PC-3 (cell line): Measurements from ENCODE around the gene SHE. TPM values are rescaled to one million over a fixed set of nuclear protein-coding genes. Genes with fewer than 3 reads are reported as not detected.

ENCODE experiments used
- ATAC-seq: fragments of 200-7000 bp; cut with Tn5 transposase; 2 replicates; pipeline ENCODE4 v1.9.1; 2020; ENCODE audit warnings: mild to moderate bottlenecking, moderate library complexity
- BruUV-seq: library from RNA; stranded (reverse); fragments of 400-500 nt; replicated peaks from 2 replicates; lab custom pipeline; 2021; lab: Mats Ljungman, UMichigan
- CTCF ChIA-PET: fragments of 300-600 bp; sonication (Branson Sonifier 250); formaldehyde crosslinking; loops from one replicate; lab custom pipeline; 2022; ENCODE audit warnings: antibody characterized with exemption; lab: Charles Lee
- POLR2A ChIA-PET: fragments of 300-600 bp; sonication (Branson Sonifier 250); formaldehyde crosslinking; loops from one replicate; lab custom pipeline; 2022; ENCODE audit warnings: antibody characterized with exemption; ENCODE audit not compliant: unreplicated experiment; lab: Charles Lee
- DNase-seq: peaks from one replicate; pipeline ENCODE4 v3.0.0-alpha.2; 2015
- H2AFZ ChIP-seq: fragments of 300-600 bp; sonication (generic); 2 replicates; pipeline ENCODE4 v1.6.0; 2016; ENCODE audit warnings: antibody characterized with exemption, low read length
- H3F3A ChIP-seq: fragments of 300-600 bp; sonication (generic); one replicate; pipeline ENCODE4 v1.6.0; 2017; ENCODE audit warnings: antibody characterized with exemption, low read length, control low read depth, mild to moderate bottlenecking; ENCODE audit not compliant: unreplicated experiment
- H3K27ac ChIP-seq: fragments of 300-600 bp; sonication (generic); 2 replicates; pipeline ENCODE4 v1.5.1; 2016; ENCODE audit warnings: mild to moderate bottlenecking, low read length
- H3K27me3 ChIP-seq: fragments of 300-600 bp; sonication (generic); 2 replicates; pipeline ENCODE4 v1.6.1; 2016; ENCODE audit warnings: low read length, mixed read lengths
- H3K36me3 ChIP-seq: fragments of 300-600 bp; sonication (generic); 2 replicates; pipeline ENCODE4 v1.6.1; 2016; ENCODE audit warnings: low read depth, mixed run types, low read length, mixed read lengths
- H3K4me1 ChIP-seq: fragments of 300-600 bp; sonication (generic); 2 replicates; pipeline ENCODE4 v1.5.1; 2016; ENCODE audit warnings: low read length; ENCODE audit not compliant: insufficient read depth
- H3K4me2 ChIP-seq: fragments of 300-600 bp; sonication (generic); 2 replicates; pipeline ENCODE4 v1.6.0; 2016; ENCODE audit warnings: low read length
- H3K4me3 ChIP-seq: fragments of 300-600 bp; sonication (generic); 2 replicates; pipeline ENCODE4 v1.5.1; 2016; ENCODE audit warnings: mild to moderate bottlenecking, low read length, mixed read lengths
- H3K79me2 ChIP-seq: fragments of 300-600 bp; sonication (generic); 2 replicates; pipeline ENCODE4 v1.6.1; 2017; ENCODE audit warnings: low read length, mixed read lengths
- H3K9ac ChIP-seq: fragments of 300-600 bp; sonication (generic); 2 replicates; pipeline ENCODE4 v1.6.0; 2016; ENCODE audit warnings: mild to moderate bottlenecking, low read length
- H3K9me2 ChIP-seq: fragments of 300-600 bp; sonication (generic); replicated peaks from 2 replicates; pipeline ENCODE4 v1.6.1; 2016; ENCODE audit warnings: mixed run types, low read length, mixed read lengths
- H3K9me3 ChIP-seq: fragments of 300-600 bp; sonication (generic); 2 replicates; pipeline ENCODE4 v1.6.1; 2016; ENCODE audit warnings: low read length, mixed read lengths
- H4K20me1 ChIP-seq: fragments of 300-600 bp; sonication (generic); 2 replicates; pipeline ENCODE4 v1.6.1; 2016; ENCODE audit warnings: low read length, mixed read lengths
- EZH2 ChIP-seq: fragments of 300-600 bp; sonication (generic); IDR thresholded peaks from one replicate; pipeline ENCODE4 v1.6.1; 2017; ENCODE audit warnings: antibody characterized with exemption, mild to moderate bottlenecking, low read length; ENCODE audit not compliant: unreplicated experiment
- EZH2phosphoT487 ChIP-seq: fragments of 300-600 bp; sonication (generic); IDR thresholded peaks from 2 replicates; pipeline ENCODE4 v1.6.1; 2018; ENCODE audit warnings: mild to moderate bottlenecking, antibody characterized with exemption, low read length, borderline replicate concordance
- intact Hi-C: fragments of 100-400 bp; cut with micrococcal nuclease; formaldehyde crosslinking; loops from 2 replicates; pipeline ENCODE4 v1.9.0; 2023
- total RNA-seq: library from RNA; depleted of rRNA; stranded (reverse); fragments of >200 nt; gene quantifications from 2 replicates; pipeline ENCODE4 v1.2.3, GENCODE V29; 2014
- TF ChIP-seq, protein P1 (sequence below): fragments of 300-600 bp; sonication (generic); conservative IDR thresholded peaks from 2 replicates; pipeline ENCODE4 v1.5.1; 2017; ENCODE audit warnings: antibody characterized with exemption, low read depth, mild to moderate bottlenecking, low read length

SHE gene
- total RNA-seq, 1 experiment from 2014 or later: not detected

DNA sequence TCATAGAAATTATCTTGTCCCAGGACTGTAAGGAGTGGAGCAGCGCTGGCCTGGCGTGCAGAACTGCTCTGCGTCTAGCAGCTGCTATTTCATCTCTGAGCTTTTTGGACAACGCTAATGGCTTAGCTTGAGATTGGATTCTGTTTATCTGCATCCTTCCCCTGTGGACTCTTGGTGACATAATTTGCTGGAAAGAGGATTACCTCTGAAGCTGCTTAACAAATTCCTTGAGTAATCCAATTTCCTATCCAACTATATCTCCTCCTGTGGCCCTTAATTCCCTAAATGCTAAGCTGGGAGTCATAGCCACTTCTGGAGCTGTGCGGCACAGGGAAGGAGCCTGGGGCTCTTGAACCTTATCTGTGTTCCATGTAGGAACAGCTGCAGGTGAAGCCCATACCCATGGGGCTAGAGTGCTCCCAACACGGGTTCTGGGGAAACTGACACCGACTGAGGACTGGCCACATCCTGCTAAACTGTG lies 53.8 kb downstream of the SHE start:
- no peaks in the 10 kb centered on the region for H3F3A ChIP-seq
- H3K4me2 ChIP-seq: no peak overlapping the region
- no peak overlapping the region for H2AFZ ChIP-seq
- no peaks in the 10 kb centered on the region for H3K36me3 ChIP-seq
- H3K79me2 ChIP-seq: no peaks in the 10 kb centered on the region
- ATAC-seq (no peak), DNase-seq (no peak)
- H3K9me2 ChIP-seq: no peaks in the 10 kb centered on the region
- H4K20me1 ChIP-seq: no peaks in the 10 kb centered on the region
- BruUV-seq: no TSS peak
- H3K4me3 ChIP-seq: no peak overlapping the region
- H3K27me3 ChIP-seq: no peaks in the 10 kb centered on the region
- TF ChIP-seq, protein P1, sequence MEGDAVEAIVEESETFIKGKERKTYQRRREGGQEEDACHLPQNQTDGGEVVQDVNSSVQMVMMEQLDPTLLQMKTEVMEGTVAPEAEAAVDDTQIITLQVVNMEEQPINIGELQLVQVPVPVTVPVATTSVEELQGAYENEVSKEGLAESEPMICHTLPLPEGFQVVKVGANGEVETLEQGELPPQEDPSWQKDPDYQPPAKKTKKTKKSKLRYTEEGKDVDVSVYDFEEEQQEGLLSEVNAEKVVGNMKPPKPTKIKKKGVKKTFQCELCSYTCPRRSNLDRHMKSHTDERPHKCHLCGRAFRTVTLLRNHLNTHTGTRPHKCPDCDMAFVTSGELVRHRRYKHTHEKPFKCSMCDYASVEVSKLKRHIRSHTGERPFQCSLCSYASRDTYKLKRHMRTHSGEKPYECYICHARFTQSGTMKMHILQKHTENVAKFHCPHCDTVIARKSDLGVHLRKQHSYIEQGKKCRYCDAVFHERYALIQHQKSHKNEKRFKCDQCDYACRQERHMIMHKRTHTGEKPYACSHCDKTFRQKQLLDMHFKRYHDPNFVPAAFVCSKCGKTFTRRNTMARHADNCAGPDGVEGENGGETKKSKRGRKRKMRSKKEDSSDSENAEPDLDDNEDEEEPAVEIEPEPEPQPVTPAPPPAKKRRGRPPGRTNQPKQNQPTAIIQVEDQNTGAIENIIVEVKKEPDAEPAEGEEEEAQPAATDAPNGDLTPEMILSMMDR: no peak
- TF ChIP-seq EZH2phosphoT487: no peak
- no peak for TF ChIP-seq EZH2
- H3K9me3 ChIP-seq: no peaks in the 10 kb centered on the region
- ChIA-PET CTCF (no interaction called here), POLR2A (no interaction called here)
- H3K9ac ChIP-seq: no peak overlapping the region
- no peak overlapping the region for H3K27ac ChIP-seq
- intact Hi-C loops: loop anchor here (5.0 kb wide), 1 partner anchor 41 kb away; the partner anchor contains the start of gene IL6R
- peaks cover 10% of the 10 kb centered on the region for H3K4me1 ChIP-seq

DNA sequence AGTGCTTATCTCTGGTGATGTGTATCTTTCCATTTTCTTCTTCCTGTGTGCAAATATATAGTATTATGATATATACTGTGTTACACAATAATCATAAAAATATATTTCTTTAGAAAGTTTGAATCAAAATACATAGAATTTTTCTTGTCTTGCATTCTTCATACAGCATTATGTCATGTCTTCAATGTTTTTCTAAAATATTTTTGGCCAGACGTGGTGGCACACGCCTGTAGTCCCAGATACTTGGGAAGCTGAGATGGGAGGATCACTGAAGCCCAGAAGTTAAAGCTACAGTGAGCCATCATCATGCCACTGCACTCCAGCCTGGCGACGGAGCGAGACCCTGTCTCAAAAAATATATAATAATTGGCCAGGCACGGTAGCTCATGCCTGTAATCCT lies 55.4 kb downstream of the SHE start:
- ChIA-PET POLR2A (no interaction called here), CTCF (no interaction called here)
- intact Hi-C loops: loop anchor here (5.0 kb wide), 1 partner anchor 39 kb away; the partner anchor contains the start of gene IL6R
- Histone ChIP-seq H3K4me1 (peaks cover 13% of the 10 kb centered on the region), H3K9ac (no peak overlapping the region), H3K9me2 (no peaks in the 10 kb centered on the region), H3K27me3 (no peaks in the 10 kb centered on the region), H3K9me3 (no peaks in the 10 kb centered on the region), H3K36me3 (no peaks in the 10 kb centered on the region), H3K27ac (no peak overlapping the region), H2AFZ (no peak overlapping the region), H3K4me3 (no peak overlapping the region), H3K4me2 (no peak overlapping the region), H3K79me2 (no peaks in the 10 kb centered on the region), H3F3A (no peaks in the 10 kb centered on the region), H4K20me1 (no peaks in the 10 kb centered on the region)
- no peak for TF ChIP-seq EZH2phosphoT487
- no peak for TF ChIP-seq EZH2
- TF ChIP-seq, protein P1: no peak
- ATAC-seq: no peak
- DNase-seq: no peak
- BruUV-seq: no TSS peak

GRCh38 chr1:154446292-154446691 lies 55.9 kb downstream of the SHE start:
- BruUV-seq: no TSS peak
- DNase-seq (no peak), ATAC-seq (no peak)
- Histone ChIP-seq H3K27ac (no peak overlapping the region), H3K79me2 (no peaks in the 10 kb centered on the region), H3K4me2 (no peak overlapping the region), H3K36me3 (no peaks in the 10 kb centered on the region), H3K4me3 (no peak overlapping the region), H3K9ac (no peak overlapping the region), H4K20me1 (no peaks in the 10 kb centered on the region), H3K4me1 (peaks cover 16% of the 10 kb centered on the region), H3F3A (no peaks in the 10 kb centered on the region), H3K9me2 (no peaks in the 10 kb centered on the region), H3K9me3 (no peaks in the 10 kb centered on the region), H3K27me3 (no peaks in the 10 kb centered on the region), H2AFZ (no peak overlapping the region)
- intact Hi-C loops: loop anchor here (5.0 kb wide), 1 partner anchor 39 kb away; the partner anchor contains the start of gene IL6R
- ChIA-PET POLR2A (no interaction called here), CTCF (no interaction called here)
- TF ChIP-seq, protein P1: no peak
- TF ChIP-seq EZH2: no peak
- TF ChIP-seq EZH2phosphoT487: no peak
